GM18868 (cell line): Measurements from ENCODE around the gene DCPS.
"Not testable (repeated sequence)": the region's sequence is repeated elsewhere in the genome, so short reads cannot be mapped to it uniquely, and the experiment has no call there.

Experiments
- ATAC-seq: cut with Tn5 transposase; IDR thresholded peaks from one replicate; pipeline ENCODE4 v1.9.1; 2021; ENCODE audit warnings: mild to moderate bottlenecking, moderate library complexity; ENCODE audit not compliant: unreplicated experiment

DCPS gene

GRCh38 chr11:126284829-126285228 is 19.0 kb upstream of the DCPS start:
- ATAC-seq = peak; percentile 43

DNA sequence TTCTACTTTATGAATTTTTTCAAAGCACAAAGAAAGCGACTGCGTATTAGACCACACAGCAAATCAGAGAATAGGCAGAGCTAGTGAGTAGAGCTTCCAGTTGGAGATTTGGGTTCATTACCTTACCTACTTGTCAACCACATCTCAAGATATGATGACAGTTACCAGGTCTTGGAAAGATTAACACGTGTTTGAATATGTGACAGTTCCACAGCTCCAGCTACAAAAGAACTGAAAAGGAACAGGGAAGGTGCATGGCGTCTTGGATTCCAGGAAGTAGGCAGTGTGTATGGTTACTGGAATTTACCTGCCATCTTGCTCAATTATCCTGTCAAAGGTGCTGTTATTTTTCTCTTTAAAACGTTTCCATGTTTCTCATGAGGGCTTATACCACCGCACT is 15.6 kb upstream of the DCPS start:
- no peak for ATAC-seq

DNA sequence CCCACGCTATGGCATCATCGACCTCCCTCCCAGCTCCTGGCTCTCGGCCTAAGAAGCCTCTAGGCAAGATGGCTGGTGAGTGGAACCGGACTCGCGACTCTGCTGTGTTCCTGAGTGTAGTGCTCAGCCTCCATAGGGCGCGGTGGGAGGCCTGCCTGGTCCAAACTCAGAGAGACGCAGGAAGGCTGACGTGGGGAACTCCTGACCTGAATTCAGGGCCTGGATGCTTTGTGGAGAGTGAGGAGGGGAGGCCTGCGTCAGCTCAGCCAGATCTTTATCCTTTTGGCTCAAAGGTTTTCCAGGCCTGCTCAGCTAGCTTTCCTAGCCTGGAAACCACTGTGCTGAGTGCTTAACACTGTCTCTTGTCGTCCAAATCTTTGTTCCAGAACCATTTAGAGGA is 13.0 kb upstream of the DCPS start:
- no peak for ATAC-seq

GRCh38 chr11:126293726-126294125 is 10.1 kb upstream of the DCPS start:
- no peak for ATAC-seq

GRCh38 chr11:126297004-126297403 is 6.9 kb upstream of the DCPS start:
- ATAC-seq = no peak

DNA sequence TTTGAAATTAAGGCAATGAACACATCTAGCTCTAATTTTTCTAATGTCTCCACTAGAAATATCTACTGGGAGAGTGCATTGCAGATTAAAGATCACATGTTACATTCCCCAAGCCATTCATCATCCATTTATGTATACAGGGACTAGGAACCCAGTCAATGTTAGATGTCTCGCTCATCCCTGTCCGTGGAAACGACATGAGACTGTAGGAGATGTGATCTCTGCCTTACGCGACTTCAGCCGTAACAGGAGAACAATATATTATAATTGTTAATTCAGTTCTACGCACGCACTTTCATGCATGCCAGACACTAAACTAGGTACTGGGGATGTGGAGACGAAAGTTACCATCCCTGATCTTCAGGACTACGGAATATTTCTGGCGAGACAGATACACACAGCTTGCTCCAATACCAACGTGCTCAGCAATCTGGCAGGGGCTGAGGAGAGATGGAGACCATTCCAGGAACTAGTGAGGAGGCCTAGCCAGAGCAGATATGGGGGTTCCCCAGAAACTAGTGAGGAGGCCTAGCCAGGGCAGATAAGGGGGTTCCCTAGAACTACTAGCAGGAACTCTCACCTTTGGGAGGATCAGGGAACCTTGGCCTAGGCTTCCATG is 706 bp downstream of the DCPS start:
- peak; percentile 41 for ATAC-seq

DNA sequence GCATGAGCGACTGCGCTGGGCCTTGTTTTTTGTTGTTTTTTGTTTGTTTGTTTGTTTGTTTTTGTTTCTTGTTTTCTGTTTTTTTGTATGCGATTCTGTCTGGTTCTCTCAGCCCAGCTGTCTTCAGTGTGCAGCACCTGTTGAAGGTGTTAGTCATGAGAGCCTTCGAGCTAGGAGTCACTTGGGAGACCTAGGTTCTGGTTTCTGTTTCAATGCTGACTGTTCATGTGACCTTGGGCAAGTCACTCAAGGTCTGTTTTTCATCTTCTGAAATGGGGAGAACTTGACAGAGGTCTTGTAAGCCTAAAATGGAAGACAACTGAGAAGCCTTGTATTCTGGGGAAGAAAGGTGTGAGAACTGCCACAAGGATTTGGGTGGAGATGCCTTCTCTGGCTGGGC is 1.8 kb downstream of the DCPS start:
- peak; percentile 51 for ATAC-seq

GRCh38 chr11:126307706-126308105 is 3.8 kb downstream of the DCPS start:
- no peak for ATAC-seq

- ATAC-seq = no peak
Measured at GRCh38 chr11:126308271-126308671, 4.4 kb downstream of the DCPS start.

GRCh38 chr11:126308771-126309170 is 4.9 kb downstream of the DCPS start:
- ATAC-seq = not testable (repeated sequence)

DNA sequence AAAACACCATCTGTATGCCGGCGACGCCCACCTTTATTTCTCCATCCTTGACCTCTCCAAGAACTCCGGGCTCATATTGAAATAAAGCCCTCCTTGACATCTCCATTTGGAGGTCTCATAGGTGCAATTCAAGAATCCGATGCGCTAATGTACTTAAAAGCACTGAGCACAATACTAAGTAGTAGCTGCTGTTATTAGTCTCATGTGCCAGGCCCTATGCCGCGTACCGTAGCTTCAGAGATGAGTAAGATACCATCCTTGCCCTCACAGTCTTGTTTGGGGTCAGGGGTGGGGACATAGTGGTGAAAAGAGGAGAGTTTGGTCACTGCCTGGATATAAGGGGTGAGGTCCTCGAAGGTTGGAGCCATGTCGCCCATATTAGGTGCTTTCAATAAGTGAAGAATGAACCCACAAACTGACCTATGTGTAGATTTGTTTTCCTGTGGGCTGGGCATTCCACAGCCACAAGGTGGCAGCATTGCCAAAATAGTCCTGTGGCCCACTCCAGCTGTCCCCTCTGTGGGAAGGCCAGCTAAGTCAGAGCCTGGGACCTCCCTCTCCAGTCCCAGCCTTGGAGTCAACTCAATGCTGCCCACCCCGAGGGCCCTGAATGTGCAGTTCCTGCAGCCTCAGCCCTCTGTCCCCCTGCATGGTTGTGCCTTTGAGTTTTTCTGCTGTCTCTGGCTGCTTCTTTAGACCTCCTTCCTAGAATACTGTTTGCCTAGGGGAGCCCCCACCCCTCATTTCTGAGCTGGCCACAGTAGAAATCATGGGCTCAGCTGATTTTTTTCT is 6.5 kb downstream of the DCPS start:
- ATAC-seq = peak; percentile 26

GRCh38 chr11:126310992-126311310 is 7.1 kb downstream of the DCPS start:
- ATAC-seq = no peak

- ATAC-seq = peak; percentile 86
Measured at GRCh38 chr11:126311401-126312291, 7.8 kb downstream of the DCPS start.

GRCh38 chr11:126312961-126313360 is 9.1 kb downstream of the DCPS start:
- no peak for ATAC-seq

DNA sequence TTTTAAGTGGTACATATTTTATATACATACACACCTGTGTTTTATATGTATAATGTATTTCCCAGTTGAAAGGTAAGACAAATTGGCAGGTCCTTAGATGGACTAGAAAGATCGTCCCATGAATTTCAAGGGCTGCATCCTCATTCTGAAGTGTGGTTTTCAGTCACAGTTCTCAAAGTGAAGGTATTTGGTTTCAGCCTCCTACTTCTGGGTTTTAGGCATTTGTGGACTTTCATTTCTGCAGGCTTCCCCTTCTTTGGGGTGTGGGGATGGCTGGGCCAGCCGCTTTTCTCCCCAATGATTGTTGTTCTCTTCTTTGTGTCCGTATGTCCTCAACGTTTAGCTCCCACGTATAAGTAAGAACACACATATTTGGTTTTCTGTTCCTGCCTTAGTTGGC is 10.0 kb downstream of the DCPS start:
- ATAC-seq = no peak

GRCh38 chr11:126317432-126317755 is 13.5 kb downstream of the DCPS start:
- no peak for ATAC-seq

DNA sequence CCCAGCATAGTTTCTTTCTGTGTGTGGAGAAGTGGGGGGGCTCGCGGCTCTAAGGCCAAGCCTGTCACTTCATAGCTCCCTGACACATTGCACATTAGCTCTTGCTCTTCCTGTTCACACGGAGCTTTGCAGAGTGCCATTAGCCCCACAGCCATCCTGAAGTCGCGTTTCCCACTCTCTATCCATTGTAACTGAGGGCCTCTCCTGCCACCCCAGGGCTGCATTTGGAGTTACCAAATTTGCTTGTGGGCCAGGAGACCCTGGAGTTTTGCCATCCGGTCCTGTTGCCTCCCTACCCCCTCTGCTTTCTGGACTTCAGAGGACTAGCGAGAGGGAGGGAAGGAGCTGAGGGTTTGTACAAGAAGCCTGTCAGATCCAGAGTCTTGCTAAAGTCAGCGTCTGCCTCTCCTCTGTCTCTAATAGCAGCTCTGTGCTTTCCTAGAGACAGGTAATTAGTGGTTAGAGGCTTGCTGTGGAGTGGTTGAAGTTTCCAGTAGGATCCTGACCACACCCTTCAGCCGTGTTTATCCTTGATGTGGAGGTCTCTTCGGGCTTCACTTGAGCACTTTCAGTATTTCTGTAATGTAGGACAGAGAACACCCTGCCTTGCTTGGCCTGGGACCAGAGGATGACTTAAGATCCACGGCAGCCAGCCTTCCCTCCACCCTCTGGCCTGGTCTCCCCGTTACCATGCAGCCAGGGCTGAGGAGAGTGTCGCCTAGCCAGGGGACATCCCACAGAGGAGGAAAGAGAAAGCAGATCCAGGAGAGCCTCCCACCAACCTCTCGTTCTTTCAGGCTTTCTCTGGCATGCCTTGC is 14.1 kb downstream of the DCPS start:
- ATAC-seq = peak; percentile 44

DNA sequence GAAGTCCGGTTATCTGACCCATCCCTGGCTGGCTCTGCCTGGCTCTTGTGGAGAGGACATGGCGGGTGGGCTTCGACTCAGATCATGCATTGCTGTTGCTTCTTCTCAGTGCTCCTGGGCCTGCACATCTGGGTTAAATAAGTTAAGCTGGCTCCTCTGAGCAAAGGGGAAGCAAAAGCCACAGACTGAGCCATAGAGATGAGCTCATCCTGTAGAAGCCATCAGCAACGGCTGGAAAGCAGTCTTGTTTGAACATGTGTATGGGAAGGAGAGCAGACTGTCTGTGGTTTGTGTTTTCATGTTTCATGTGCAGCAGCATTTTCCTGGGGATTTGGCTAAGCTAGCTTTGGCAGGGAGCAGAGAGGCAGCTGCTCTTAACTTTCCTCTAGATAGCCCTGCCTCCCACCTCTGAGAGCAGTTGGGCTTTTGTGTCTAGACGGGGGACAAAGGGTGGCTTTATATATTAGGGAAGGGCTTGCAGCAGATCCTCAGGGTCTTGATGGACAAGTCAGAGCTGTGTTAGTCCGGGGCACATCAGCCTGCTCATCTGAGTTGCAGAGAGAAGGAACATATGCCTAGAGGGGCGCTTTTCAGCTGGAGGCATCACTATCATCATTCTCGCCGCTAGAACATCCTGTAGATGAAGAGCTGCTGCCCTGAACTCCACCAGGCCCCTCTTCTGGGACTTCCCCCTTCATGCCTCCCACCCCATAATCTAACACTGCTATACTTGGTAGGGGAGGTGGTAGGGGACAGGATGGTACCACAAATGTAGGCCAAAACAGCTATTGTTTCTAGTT is 14.9 kb downstream of the DCPS start:
- peak; percentile 91 for ATAC-seq

GRCh38 chr11:126319374-126319740 is 15.5 kb downstream of the DCPS start:
- ATAC-seq = no peak

DNA sequence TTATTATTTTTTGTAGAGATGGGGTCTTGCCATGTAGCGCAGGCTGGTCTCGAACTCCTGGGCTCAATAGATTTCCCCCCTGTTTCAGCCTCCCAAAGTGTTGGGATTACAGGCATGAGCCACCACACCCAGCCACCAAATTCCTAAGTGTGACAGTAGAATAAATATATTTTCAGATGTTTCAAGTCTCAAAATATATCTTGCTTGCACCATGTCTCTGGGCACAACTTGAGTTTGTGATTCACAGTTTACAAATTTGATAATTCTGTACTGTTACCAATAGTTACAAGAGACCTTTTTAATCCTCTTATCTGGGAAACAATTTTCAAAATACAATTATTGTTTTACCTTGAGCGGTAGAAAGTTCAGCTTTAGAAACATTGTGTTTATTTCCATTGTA is 19.1 kb downstream of the DCPS start:
- no peak for ATAC-seq
